ENCODE measurements around the gene MSH3. TPM values are rescaled to one million over a fixed set of nuclear protein-coding genes. Genes with fewer than 3 reads are reported as not detected.

The MSH3 gene
- total RNA-seq, 4 donors from 2014 or later = 11.0 to 15.0 (median 12.4) TPM

DNA sequence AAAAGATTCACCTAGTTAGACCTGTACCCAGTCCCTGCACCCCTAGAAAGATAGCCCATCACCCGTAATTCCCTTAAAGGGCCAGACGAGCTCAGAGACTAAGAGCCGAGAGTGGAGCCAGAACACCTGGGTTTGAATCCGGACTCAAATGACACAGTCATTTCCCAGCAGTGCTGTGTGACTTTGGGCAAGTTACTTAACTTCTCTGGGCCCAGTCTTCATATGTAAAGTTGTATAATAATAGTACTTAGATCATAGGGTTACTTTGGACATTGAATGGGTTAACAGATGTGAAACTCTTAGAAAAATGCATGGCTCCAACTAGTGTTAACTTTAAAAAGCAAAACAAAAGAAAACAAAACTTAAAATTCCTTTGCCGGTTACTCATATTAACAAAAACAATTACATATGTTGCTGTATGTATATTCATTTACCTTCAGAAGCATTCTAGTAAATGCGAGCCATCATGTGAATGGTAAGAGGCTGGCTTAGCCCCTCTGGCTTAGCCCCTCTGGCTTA, 265.3 kb downstream of the MSH3 start:
- Histone ChIP-seq H3K9me3 (no peaks in the 10 kb centered on the region), H3K36me3 (no peaks in the 10 kb centered on the region), H3K4me1 (no peaks in the 10 kb centered on the region), H3K27ac (no peak overlapping the region), H3K27me3 (no peaks in the 10 kb centered on the region), H3K4me3 (no peak overlapping the region)
- 90% methylated on average over 6 of the region's 6 CpGs for WGBS
- TF ChIP-seq POLR2AphosphoS5 (IDR thresholded peaks at IDR 0.05) (no peak), POLR2A (IDR thresholded peaks at IDR 0.05) (no peak), EP300 (IDR thresholded peaks at IDR 0.05) (no peak)
- TF ChIP-seq, protein P1, sequence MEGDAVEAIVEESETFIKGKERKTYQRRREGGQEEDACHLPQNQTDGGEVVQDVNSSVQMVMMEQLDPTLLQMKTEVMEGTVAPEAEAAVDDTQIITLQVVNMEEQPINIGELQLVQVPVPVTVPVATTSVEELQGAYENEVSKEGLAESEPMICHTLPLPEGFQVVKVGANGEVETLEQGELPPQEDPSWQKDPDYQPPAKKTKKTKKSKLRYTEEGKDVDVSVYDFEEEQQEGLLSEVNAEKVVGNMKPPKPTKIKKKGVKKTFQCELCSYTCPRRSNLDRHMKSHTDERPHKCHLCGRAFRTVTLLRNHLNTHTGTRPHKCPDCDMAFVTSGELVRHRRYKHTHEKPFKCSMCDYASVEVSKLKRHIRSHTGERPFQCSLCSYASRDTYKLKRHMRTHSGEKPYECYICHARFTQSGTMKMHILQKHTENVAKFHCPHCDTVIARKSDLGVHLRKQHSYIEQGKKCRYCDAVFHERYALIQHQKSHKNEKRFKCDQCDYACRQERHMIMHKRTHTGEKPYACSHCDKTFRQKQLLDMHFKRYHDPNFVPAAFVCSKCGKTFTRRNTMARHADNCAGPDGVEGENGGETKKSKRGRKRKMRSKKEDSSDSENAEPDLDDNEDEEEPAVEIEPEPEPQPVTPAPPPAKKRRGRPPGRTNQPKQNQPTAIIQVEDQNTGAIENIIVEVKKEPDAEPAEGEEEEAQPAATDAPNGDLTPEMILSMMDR (IDR thresholded peaks at IDR 0.05) = no peak
- DNase-seq (ENCODE audit: low spot score in 2 of 2) = no peak

DNA sequence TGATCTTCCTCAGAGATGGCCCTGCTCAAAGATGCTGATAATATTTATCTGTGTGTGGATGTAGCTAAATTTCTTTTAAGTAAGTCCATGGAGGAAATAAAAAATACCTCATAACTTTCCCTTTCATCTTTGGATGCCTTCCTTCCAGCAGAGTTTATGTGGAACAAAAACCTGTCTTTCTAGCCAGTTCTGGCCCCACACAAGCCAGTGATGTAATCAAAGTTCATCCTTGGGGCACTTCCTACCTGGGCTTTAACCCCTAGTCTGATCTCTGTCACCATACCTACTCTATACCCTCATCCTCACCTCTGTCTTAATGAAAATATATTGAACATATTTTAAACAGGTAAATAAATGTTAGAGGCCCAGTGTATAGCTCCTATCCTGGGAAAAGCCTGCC, 265.9 kb downstream of the MSH3 start:
- TF ChIP-seq POLR2A (IDR thresholded peaks at IDR 0.05) (no peak), EP300 (IDR thresholded peaks at IDR 0.05) (no peak), POLR2AphosphoS5 (IDR thresholded peaks at IDR 0.05) (no peak)
- TF ChIP-seq, protein P1 (IDR thresholded peaks at IDR 0.05) = no peak
- no peak for DNase-seq (ENCODE audit: low spot score in 2 of 2)
- Histone ChIP-seq H3K4me1 (no peaks in the 10 kb centered on the region), H3K4me3 (no peak overlapping the region), H3K27me3 (no peaks in the 10 kb centered on the region), H3K9me3 (no peaks in the 10 kb centered on the region), H3K36me3 (no peaks in the 10 kb centered on the region), H3K27ac (no peak overlapping the region)

DNA sequence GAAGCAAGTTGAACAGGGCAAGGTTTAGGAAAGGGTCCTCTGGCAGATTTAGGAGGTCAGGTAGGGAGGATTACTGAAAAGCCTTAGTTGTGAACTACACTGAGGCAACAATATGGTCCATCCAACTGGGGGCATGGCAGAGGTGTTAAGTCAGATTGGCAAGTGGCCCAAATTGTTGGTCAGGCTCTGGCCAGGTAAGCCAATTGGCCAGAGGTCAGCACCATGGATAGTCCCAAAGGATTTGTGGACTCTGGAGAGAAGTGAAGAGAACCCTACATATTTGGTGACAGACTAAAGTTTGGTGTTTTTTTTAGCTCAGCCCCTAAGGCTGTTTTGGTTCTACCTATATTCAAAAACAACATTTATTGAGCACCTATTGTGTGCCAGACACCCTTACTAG, 266.6 kb downstream of the MSH3 start:
- Histone ChIP-seq H3K4me1 (no peaks in the 10 kb centered on the region), H3K36me3 (no peaks in the 10 kb centered on the region), H3K9me3 (no peaks in the 10 kb centered on the region), H3K4me3 (no peak overlapping the region), H3K27ac (no peak overlapping the region), H3K27me3 (no peaks in the 10 kb centered on the region)
- no peak for DNase-seq (ENCODE audit: low spot score in 2 of 2)
- TF ChIP-seq, protein P1 (IDR thresholded peaks at IDR 0.05) = no peak
- TF ChIP-seq POLR2AphosphoS5 (IDR thresholded peaks at IDR 0.05) = no peak
- no peak for TF ChIP-seq POLR2A (IDR thresholded peaks at IDR 0.05)
- no peak for TF ChIP-seq EP300 (IDR thresholded peaks at IDR 0.05)

DNA sequence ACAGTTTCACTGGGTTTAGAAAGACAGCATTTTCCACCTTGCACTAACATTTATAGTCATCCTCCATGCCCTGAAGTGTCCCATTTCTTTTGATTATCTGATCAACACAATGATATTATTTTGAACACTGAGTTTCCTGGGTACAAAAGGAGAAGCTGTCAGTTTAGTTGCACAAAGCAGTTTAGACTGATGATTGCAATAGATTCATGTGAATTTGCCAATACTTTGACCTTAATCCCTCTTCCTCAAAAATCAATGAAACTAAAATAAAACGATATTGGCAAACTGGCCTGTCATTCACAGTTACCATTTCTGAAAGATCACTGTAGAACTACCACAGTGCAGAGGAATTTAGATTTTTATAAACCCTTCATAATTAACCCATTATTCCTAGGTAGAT, 271.5 kb downstream of the MSH3 start:
- Histone ChIP-seq H3K27me3 (no peaks in the 10 kb centered on the region), H3K9me3 (no peaks in the 10 kb centered on the region), H3K36me3 (no peaks in the 10 kb centered on the region), H3K4me3 (no peak overlapping the region), H3K27ac (no peak overlapping the region), H3K4me1 (no peaks in the 10 kb centered on the region)
- no peak for TF ChIP-seq EP300 (IDR thresholded peaks at IDR 0.05)
- TF ChIP-seq POLR2AphosphoS5 (IDR thresholded peaks at IDR 0.05) = no peak
- no peak for TF ChIP-seq POLR2A (IDR thresholded peaks at IDR 0.05)
- TF ChIP-seq, protein P1 (IDR thresholded peaks at IDR 0.05) = no peak
- DNase-seq (ENCODE audit: low spot score in 2 of 2) = no peak
- WGBS = 92% methylated on average over 1 of the region's 1 CpG

Other genes starting within 250 kb of the MSH3 start
- gene ZFYVE16, start 246.6 kb upstream of the MSH3 start, total RNA-seq = 10 to 100 TPM; 12.4 to 45.7 (median 23.3) TPM
- 1 to 10 TPM in 3 of 4 donors, under 1 TPM in 1; 0.56 to 3.3 (median 2.0) TPM for gene FAM151B, start 166.6 kb upstream of the MSH3 start, total RNA-seq
- gene ANKRD34B, start 84.4 kb upstream of the MSH3 start, total RNA-seq = not detected
- 1 to 10 TPM; 4.9 to 6.8 (median 5.1) TPM for gene DHFR, start 331 bp downstream of the MSH3 start, total RNA-seq

Measured in suprapubic skin (tissue), 4 donors.